AG09309 (cell line): ENCODE measurements around the gene ZNF592.

Source experiments
- DNase-seq: peaks from one replicate; pipeline ENCODE4 v3.0.0-alpha.2; 2010; ENCODE audit warnings: low read depth
- H3K4me3 ChIP-seq: 2 replicates; pipeline ENCODE4 v1.5.1; 2011; ENCODE audit warnings: mild to moderate bottlenecking, low read depth, low read length, moderate library complexity; ENCODE audit not compliant: control insufficient read depth
- TF ChIP-seq, protein P1 (sequence below): IDR thresholded peaks from 2 replicates; pipeline ENCODE4 v1.5.1; 2011; ENCODE audit warnings: mild to moderate bottlenecking, low read depth, low read length, inconsistent platforms; ENCODE audit not compliant: insufficient read depth, control insufficient read depth; ENCODE audit errors: missing control alignments

ZNF592 gene

DNA sequence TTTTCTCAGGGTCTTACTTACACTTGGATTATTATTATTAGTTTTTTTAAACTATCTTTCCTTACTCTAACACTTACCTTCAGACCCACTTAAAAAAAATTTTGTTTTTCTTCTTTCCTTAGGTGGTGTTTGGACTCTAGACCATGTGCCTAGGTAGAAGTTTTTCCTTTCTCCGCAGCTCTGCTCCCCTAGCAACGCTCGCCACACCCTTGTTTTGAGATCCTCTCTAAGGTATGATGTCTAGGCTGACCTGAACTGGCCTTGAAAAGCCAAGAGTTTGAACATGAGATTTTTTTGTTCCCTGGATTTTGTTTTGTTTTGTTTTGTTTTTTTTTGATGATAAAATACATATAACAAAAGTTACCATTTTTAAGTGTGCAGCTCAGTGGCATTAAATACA, 16.2 kb downstream of the ZNF592 start:
- H3K4me3 ChIP-seq = no peak overlapping the region
- DNase-seq = no peak
- TF ChIP-seq, protein P1, sequence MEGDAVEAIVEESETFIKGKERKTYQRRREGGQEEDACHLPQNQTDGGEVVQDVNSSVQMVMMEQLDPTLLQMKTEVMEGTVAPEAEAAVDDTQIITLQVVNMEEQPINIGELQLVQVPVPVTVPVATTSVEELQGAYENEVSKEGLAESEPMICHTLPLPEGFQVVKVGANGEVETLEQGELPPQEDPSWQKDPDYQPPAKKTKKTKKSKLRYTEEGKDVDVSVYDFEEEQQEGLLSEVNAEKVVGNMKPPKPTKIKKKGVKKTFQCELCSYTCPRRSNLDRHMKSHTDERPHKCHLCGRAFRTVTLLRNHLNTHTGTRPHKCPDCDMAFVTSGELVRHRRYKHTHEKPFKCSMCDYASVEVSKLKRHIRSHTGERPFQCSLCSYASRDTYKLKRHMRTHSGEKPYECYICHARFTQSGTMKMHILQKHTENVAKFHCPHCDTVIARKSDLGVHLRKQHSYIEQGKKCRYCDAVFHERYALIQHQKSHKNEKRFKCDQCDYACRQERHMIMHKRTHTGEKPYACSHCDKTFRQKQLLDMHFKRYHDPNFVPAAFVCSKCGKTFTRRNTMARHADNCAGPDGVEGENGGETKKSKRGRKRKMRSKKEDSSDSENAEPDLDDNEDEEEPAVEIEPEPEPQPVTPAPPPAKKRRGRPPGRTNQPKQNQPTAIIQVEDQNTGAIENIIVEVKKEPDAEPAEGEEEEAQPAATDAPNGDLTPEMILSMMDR = no peak

DNA sequence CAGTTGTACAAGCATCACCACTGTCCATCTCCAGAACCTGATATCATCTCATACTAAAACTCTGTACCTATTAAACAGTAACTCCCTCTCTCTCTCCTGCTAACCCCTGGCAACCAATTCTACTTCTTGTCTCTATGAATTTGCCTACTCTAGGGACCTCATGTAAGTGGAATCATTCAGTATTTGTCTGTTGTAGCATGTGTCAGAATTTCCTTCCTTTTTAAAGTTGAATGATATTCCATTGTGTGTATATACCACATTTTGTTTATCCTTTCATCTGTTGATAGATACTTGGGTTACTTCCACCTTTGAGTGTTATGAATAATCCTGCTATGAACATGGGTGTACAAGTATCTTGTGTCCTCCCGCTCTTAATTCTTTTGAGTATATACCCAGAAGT, 16.6 kb downstream of the ZNF592 start:
- no peak overlapping the region for H3K4me3 ChIP-seq
- TF ChIP-seq, protein P1 = no peak
- DNase-seq = no peak

DNA sequence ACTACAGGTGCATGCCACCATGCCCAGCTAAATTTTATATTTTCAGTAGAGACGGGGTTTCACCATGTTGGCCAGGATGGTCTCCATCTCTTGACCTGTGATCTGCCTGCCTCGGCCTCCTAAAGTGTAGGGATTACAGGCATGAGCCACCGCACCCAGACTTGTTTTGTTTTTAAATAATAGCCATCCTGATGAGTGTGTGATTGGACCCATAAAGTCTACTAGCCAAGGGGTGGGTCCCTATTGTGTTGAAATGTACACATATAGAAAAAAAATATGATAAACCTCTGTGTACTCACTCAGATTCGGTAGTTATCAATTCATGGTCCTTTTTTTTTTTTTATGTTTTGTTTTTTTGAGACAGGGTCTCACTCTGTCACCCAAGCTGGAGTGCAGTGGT, 17.3 kb downstream of the ZNF592 start:
- TF ChIP-seq, protein P1 = no peak
- H3K4me3 ChIP-seq = no peak overlapping the region
- no peak for DNase-seq

DNA sequence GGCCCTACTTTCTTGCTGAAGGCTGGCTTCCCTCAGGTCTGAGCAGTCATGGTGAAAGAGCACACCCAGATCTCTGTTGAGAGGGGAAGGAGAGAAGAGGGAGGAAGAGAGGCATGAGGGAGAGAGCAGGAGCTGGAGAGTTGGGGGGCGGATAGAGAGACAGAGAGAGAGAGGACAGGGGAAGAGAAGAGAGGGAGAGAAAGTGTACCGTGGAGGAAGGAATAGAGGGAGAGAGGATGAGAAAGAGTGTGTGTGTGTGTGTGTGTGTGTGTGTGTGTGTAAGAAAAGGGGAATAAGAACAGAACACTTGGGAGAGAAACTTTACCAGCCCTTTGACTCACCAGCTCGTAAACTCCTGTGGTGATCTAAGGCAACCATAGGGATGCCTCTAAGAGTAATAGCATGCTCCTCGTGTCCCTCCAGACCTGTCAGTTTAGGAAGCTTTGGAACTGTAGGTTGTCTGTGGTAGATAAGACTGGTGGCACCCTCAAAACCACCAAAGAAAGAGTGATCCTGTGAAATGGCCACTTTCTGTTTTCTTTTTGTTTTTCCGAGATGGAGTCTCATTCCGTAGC, 18.2 kb downstream of the ZNF592 start:
- DNase-seq = peak; percentile 83
- TF ChIP-seq, protein P1 = no peak
- no peak overlapping the region for H3K4me3 ChIP-seq

DNA sequence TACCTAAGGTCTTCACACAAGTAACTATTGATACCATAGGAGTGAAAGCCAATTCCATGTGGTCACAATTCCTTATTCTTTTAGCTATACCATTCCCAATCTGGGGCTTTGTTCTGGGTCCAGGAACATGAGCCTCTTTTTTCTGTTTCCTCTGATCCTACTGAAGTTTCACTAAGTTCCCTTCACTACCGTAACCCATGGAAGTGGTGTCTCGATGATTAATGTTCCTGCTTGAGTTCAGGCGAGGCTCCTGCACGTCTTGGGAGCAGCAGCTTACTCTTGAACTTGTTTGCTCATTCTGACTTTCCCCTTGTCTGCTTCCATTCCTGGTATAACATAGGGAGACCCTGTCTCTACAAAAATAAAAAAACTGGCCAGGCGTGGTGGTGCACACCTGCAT, 23.6 kb downstream of the ZNF592 start:
- no peak for DNase-seq
- TF ChIP-seq, protein P1 = no peak
- no peak overlapping the region for H3K4me3 ChIP-seq

DNA sequence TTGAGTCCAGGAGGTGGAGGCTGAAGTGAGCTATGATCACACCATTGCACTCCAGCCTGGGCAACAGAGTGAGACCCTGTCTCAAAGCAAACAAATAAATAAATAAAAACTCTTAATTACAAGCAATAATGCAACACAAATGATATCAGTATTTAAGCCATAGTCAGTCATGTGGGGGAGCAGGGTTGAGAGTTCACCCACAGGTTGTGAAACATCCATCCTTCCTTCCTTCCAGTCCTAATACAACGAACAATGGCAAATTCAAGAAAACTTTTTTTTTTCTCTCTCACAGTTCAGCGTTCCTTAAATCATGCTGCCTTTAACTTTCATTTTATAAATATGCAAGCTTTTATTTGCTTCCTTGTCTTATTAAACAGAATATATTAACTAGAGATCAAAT, 24.1 kb downstream of the ZNF592 start:
- DNase-seq = no peak
- H3K4me3 ChIP-seq = no peak overlapping the region
- TF ChIP-seq, protein P1 = no peak

DNA sequence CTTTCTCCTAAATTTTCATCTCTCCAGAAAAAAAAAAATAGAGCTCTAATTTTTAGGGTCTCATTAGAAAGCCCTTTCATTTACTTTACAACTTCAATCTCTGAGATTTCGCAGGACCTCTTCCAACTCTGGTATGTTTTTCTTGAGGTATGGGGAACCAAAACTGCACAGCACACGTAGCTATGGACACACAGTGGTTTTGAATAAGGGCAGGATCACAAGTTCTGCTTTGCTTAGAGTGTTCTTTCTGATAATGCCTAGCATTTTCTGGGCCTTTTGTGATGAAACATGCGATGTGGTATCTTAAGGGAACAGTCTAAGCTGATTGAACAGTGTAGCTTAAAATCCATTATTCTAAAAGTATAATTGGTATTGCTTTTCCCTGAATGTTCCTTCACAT, 25.3 kb downstream of the ZNF592 start:
- no peak for DNase-seq
- H3K4me3 ChIP-seq = no peak overlapping the region
- TF ChIP-seq, protein P1 = no peak
